ENCODE measurements around the gene OCLN. TPM values are rescaled to one million over a fixed set of nuclear protein-coding genes. Genes with fewer than 3 reads are reported as not detected.
"Not testable (repeated sequence)": the region's sequence is repeated elsewhere in the genome, so short reads cannot be mapped to it uniquely, and the experiment has no call there.

OCLN gene
- total RNA-seq, 2 experiments from 2014 or later: 5.5 to 6.8 TPM

- Histone ChIP-seq H3K27ac (ENCODE audit: low read depth in 1 of 2, low read length in 2 of 2) (no peak overlapping the region), H3K4me1 (ENCODE audit: insufficient read depth, low read length) (no peaks in the 10 kb centered on the region), H3K4me3 (ENCODE audit: low read length) (no peak overlapping the region), H3K27me3 (ENCODE audit: control insufficient read depth in 1 of 2, insufficient read depth in 2 of 2, low read length in 2 of 2) (no peaks in the 10 kb centered on the region), H3K9me3 (ENCODE audit: control insufficient read depth in 1 of 2, insufficient read depth in 1 of 2, low read length in 2 of 2) (no peaks in the 10 kb centered on the region), H3K36me3 (ENCODE audit: insufficient read depth, low read length) (no peaks in the 10 kb centered on the region)
- Mint-ChIP-seq H3K27ac (no peak overlapping the region), H3K36me3 (ENCODE audit: low read depth) (no peaks in the 10 kb centered on the region), H3K4me1 (ENCODE audit: low read depth) (no peaks in the 10 kb centered on the region), H3K27me3 (no peaks in the 10 kb centered on the region), H3K4me3 (no peak overlapping the region), H3K9me3 (no peaks in the 10 kb centered on the region)
- ChIA-PET POLR2A (no interaction called here), CTCF (no interaction called here)
- TF ChIP-seq CTCF (IDR thresholded peaks at IDR 0.05): no peak
- DNase-seq (no peak), ATAC-seq (ENCODE audit: poor library complexity) (no peak)
- intact Hi-C loops (cut with DNase I, micrococcal nuclease): no loop called here
Measured at GRCh38 chr5:69467442-69468225, 25.0 kb upstream of the OCLN start.

DNA sequence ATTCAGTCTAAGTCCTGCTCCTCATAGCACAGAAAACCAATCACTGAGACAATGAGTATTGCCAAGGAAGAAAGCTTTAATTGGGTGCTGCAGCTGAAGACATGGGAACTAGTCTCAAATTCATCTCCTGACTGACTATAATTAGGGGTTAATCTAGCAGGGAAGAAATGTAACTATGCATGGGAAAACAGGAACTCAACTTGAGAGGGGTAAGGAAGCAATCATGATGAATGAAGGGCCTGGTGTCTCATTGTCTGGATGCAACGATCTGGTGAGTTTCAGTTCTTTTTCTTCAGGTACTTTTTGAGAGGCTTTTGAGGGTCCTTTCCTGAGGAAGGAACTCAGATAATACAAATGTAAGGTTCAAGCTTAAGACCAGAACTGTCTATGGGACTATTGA is 24.0 kb upstream of the OCLN start:
- ATAC-seq (ENCODE audit: poor library complexity) (no peak), DNase-seq (no peak)
- no peak overlapping the region for H3K27ac Mint-ChIP-seq
- H3K4me1 ChIP-seq (ENCODE audit: insufficient read depth, low read length): no peaks in the 10 kb centered on the region
- no peaks in the 10 kb centered on the region for H3K27me3 Mint-ChIP-seq
- H3K9me3 Mint-ChIP-seq: no peaks in the 10 kb centered on the region
- H3K36me3 ChIP-seq (ENCODE audit: insufficient read depth, low read length): no peaks in the 10 kb centered on the region
- POLR2A ChIA-PET: no interaction called here
- intact Hi-C loops (cut with DNase I, micrococcal nuclease): no loop called here
- H3K4me3 Mint-ChIP-seq: no peak overlapping the region
- no peak for TF ChIP-seq CTCF (IDR thresholded peaks at IDR 0.05)
- no peaks in the 10 kb centered on the region for H3K4me1 Mint-ChIP-seq (ENCODE audit: low read depth)
- H3K9me3 ChIP-seq (ENCODE audit: control insufficient read depth in 1 of 2, insufficient read depth in 1 of 2, low read length in 2 of 2): no peaks in the 10 kb centered on the region
- no peaks in the 10 kb centered on the region for H3K27me3 ChIP-seq (ENCODE audit: control insufficient read depth in 1 of 2, insufficient read depth in 2 of 2, low read length in 2 of 2)
- H3K4me3 ChIP-seq (ENCODE audit: low read length): no peak overlapping the region
- H3K27ac ChIP-seq (ENCODE audit: low read depth in 1 of 2, low read length in 2 of 2): no peak overlapping the region
- CTCF ChIA-PET: no interaction called here
- H3K36me3 Mint-ChIP-seq (ENCODE audit: low read depth): no peaks in the 10 kb centered on the region

GRCh38 chr5:69471516-69471915 is 21.1 kb upstream of the OCLN start:
- POLR2A ChIA-PET; H3K4me3 Mint-ChIP-seq; ATAC-seq (ENCODE audit: poor library complexity); H3K27me3 ChIP-seq (ENCODE audit: control insufficient read depth in 1 of 2, insufficient read depth in 2 of 2, low read length in 2 of 2); H3K4me3 ChIP-seq (ENCODE audit: low read length); intact Hi-C loops (cut with DNase I, micrococcal nuclease); H3K4me1 ChIP-seq (ENCODE audit: insufficient read depth, low read length); H3K27ac ChIP-seq (ENCODE audit: low read depth in 1 of 2, low read length in 2 of 2); DNase-seq; H3K9me3 ChIP-seq (ENCODE audit: control insufficient read depth in 1 of 2, insufficient read depth in 1 of 2, low read length in 2 of 2); H3K27ac Mint-ChIP-seq; H3K27me3 Mint-ChIP-seq; H3K4me1 Mint-ChIP-seq (ENCODE audit: low read depth); H3K36me3 Mint-ChIP-seq (ENCODE audit: low read depth); H3K9me3 Mint-ChIP-seq; CTCF ChIA-PET; H3K36me3 ChIP-seq (ENCODE audit: insufficient read depth, low read length): not testable (repeated sequence)

DNA sequence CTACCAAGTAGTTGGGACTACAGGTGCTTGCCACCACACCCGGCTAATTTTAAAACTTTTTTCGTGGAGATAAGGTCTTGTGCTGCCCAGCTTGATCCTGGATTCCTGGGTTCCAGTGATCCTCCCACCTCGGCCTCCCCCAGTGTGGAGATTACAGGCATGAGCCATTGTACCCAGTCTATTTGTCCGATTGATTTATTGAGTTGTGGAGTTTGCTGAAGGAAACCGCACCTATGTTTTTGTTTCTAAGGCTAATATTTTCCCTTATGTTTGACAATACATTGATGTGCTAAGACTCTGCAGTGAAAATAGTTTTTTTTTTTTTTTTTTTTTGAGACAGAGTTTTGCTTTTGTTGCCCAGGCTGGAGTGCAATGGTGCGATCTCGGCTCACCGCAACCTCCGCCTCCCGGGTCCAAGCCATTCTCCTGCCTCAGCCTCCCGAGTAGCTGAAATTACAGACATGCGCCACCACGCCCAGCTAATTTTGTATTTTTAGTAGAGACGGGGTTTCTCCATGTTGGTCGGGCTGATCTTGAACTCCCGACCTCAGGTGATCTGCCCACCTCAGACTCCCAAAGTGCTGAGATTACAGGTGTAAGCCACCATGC is 20.0 kb upstream of the OCLN start:
- H3K27me3 Mint-ChIP-seq; H3K36me3 ChIP-seq (ENCODE audit: insufficient read depth, low read length); H3K4me1 Mint-ChIP-seq (ENCODE audit: low read depth); CTCF ChIA-PET; H3K4me1 ChIP-seq (ENCODE audit: insufficient read depth, low read length); ATAC-seq (ENCODE audit: poor library complexity); H3K27me3 ChIP-seq (ENCODE audit: control insufficient read depth in 1 of 2, insufficient read depth in 2 of 2, low read length in 2 of 2); POLR2A ChIA-PET; H3K4me3 Mint-ChIP-seq; DNase-seq; H3K27ac Mint-ChIP-seq; intact Hi-C loops (cut with DNase I, micrococcal nuclease); H3K27ac ChIP-seq (ENCODE audit: low read depth in 1 of 2, low read length in 2 of 2); H3K36me3 Mint-ChIP-seq (ENCODE audit: low read depth); H3K9me3 ChIP-seq (ENCODE audit: control insufficient read depth in 1 of 2, insufficient read depth in 1 of 2, low read length in 2 of 2); H3K4me3 ChIP-seq (ENCODE audit: low read length); H3K9me3 Mint-ChIP-seq: not testable (repeated sequence)

Data from CD4-positive, alpha-beta T cell (primary cell).